ENCODE data around the gene IQCC.

IQCC gene

GRCh38 chr1:32223683-32224082 lies 18.2 kb downstream of the IQCC start:
- FAIRE-seq (no peak), DNase-seq (ENCODE audit: low spot score) (no peak)

DNA sequence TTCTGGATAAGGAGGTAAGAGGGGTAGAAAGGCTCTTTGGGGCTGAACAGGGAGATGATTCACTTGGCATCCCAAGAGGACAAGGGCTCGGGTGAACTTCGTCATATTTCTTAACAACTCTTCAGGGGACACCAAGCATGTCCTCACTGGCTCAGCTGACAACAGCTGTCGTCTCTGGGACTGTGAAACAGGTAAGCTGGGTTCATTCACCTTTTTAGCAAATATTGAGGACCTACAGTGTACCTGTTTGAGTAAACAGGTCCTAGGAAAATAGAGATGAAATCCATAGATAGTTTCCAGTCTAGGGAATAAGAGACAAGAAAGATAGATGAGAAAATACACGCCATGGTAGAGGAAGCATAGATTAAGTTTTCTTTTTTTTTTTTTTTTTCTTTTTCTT lies 18.8 kb downstream of the IQCC start:
- DNase-seq (ENCODE audit: low spot score) (no peak), FAIRE-seq (no peak)

DNA sequence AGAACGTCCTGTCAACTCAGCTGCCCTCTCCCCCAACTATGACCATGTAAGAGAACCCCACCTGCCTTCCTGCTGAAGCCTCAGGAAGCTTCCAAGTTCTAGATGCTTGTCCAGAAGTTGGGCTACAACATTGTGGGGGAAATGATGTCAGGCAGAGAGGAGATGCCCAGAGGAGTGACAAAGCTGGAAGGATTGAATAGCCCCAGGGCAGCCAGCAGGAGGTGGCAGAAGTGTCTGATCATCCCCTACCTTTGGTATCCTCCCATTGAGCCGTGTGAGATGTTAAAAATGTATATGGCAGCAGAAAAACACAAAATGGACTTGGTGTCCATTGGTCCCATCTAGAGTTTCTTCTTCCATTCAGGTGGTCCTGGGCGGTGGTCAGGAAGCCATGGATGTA lies 23.3 kb downstream of the IQCC start:
- DNase-seq (ENCODE audit: low spot score): no peak
- FAIRE-seq: no peak

DNA sequence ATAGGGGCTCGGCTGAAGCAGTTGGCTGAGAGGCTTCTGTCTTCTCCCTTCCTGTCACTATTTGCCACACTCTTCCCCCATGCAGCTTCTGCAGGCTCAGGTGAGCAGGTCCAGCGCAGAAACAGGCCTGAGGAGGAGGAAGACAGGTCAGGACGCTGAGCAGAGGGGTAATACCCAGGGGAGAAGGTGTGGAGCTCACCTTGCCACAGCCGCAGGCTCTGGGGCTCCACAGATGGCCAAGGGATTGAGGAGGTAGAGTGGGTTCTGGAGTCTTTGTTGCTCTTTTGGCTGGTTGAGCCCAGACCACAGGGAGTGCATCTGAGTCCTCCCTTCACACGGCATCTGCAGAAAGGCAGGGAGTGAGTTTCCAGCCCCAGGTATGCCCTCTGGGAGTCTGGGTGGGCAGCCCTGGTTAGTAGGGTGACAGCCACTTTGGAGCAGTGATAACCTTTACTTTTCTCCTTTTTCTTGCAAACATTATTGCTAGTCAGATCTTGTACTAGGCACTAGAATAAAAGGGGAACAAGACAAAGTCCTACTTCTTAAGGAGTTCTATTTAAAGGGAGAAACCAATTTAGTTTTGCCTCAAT lies 26.5 kb downstream of the IQCC start:
- FAIRE-seq (no peak), DNase-seq (ENCODE audit: low spot score) (no peak)

GRCh38 chr1:32232558-32233304 lies 27.3 kb downstream of the IQCC start:
- DNase-seq (ENCODE audit: low spot score) (no peak), FAIRE-seq (no peak)

GRCh38 chr1:32234792-32235191 lies 29.3 kb downstream of the IQCC start:
- FAIRE-seq (no peak), DNase-seq (ENCODE audit: low spot score) (no peak)

DNA sequence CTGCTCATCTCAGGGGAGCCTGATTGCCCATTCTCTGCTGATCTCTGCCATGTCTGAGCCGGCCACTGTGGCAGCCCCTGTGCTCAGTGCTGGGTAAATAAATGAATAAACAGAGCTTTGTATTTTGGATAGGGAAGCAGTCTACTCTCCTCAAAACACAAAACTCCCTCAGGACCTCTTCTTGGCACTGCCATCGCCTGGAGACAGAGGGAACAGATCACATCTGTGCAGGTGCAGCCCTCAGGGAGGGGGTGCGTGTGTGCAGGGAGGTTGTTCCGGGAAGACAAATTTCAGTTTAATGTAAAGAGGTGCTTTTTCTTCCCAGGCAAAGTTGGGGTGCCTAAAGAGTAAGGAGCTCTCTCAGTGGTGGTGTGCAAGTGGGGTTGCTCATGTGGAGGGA lies 33.9 kb downstream of the IQCC start:
- FAIRE-seq (no peak), DNase-seq (ENCODE audit: low spot score) (no peak)

- FAIRE-seq: no peak
- no peak for DNase-seq (ENCODE audit: low spot score)
These were observed 34.3 kb downstream of the IQCC start for GRCh38 chr1:32239790-32240139.

- no peak for DNase-seq (ENCODE audit: low spot score)
- FAIRE-seq: no peak
These were observed 34.9 kb downstream of the IQCC start for GRCh38 chr1:32240140-32240951.

DNA sequence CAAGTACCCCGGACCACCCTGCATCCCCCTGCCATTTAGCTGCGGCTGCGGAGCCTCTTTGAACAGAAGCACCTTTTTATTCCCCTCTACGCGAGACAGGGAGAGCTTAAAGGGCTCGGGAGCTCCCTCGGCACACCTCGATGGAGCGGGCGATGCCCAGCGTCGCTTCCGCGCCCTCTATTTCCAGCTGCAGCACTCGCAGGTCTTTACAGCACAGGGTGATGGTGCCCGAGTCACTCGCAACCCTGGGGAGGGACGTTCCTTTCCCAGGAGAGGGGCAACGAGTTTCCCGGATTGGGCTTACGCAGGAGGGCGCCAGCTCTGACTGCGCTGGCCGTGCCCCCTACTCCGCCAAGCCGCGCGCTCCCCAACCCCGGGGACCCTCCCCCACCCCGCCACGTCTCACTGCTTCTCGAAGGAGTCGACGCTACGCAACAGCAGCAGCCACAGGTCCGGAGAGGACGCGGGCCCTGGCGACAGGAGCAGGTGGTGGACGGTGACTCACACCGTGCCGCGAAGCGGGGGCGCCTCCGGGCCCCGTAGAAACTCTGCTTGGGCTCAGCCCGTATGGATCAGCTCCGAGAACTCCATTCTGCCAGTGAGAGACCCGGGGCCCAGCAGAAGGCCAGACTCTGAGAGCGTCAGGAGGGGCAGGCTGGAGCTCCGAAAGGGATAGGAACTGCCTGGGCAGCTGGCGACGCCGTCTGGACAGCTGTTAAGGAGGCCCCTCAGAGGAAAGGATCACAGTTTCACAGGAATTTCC lies 35.7 kb downstream of the IQCC start:
- peak; percentile 33 for DNase-seq (ENCODE audit: low spot score)
- no peak for FAIRE-seq

- DNase-seq (ENCODE audit: low spot score) (no peak), FAIRE-seq (no peak)
These were observed 36.9 kb downstream of the IQCC start for GRCh38 chr1:32242341-32242851.

DNA sequence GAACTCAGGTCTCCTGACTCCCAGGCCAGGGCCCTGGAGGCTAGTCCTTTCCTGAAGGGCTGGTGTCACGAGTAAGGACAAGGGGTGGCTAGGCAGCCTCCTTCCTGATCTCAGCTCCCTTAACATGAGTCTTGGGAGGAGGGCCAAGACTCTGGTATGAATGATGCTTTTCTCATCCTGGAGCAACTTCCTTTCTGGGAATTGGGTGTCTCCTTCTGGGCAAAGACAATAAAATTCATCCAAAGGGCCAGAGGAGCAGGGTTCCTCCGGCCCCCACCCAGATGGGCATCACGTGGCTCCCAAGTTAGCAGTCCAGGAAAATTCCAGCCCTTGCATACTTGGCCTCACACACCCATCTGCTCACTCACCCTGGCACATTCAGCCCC lies 41.4 kb downstream of the IQCC start, which contains the start of gene FAM167B:
Gene FAM167B, plus strand, starts transcription at position 335 of the 386 bp plus-strand sequence. CDS start 200 bp downstream, outside the sequence.
- FAIRE-seq (no peak), DNase-seq (ENCODE audit: low spot score) (no peak)

DNA sequence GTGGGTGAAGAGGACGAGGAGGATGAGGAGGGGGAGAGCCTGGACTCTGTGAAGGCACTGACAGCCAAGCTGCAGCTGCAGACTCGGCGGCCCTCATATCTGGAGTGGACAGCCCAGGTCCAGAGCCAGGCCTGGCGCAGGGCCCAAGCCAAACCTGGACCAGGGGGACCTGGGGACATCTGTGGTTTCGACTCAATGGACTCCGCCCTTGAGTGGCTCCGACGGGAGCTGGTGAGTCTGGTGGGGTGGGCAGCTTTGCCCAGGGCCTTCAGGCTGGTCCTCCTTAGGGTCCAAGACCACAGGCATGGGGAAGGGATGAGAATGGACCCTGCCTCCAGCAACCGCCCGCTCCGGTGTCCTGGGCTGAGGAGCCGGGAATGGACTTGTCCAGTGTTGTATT lies 42.0 kb downstream of the IQCC start:
- DNase-seq (ENCODE audit: low spot score): no peak
- FAIRE-seq: no peak

- FAIRE-seq: no peak
- no peak for DNase-seq (ENCODE audit: low spot score)
These were observed 42.8 kb downstream of the IQCC start for GRCh38 chr1:32247983-32248889.

DNA sequence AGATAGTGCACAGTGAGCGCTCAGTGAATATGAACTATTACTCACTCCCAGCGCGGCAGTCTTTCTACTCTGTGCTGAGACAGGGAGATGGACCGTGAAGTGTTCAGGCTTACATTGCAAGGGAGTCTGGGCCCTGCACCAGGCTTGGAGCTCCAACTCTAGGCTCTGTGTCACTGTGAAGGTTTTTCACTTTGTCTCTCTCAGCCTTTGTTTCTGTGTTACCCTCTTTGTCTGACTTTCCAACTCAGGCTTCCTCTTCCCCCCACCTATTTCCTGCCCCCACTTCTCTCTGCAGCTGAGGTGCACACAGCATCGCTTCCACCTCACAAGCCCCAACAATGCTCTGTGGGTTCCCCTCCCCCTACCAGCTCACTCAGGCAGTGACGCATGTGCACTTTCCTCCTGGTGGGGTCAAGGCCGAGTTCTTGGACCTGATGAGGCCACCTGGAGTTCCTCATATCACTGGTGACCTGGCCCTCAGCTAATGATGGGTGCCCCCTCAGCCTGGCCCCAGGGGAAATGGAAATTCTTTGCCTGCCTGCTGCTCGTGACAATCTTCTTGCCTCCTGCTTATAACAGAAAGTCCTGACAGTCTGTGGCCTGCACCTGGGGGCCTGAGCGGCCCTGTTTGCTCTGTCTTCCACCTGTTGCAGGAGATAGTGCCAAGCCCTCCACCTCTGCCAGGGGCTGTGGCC lies 44.5 kb downstream of the IQCC start:
- DNase-seq (ENCODE audit: low spot score): peak; percentile 73
- peak; percentile 37 for FAIRE-seq

- FAIRE-seq (no peak), DNase-seq (ENCODE audit: low spot score) (no peak)
These were observed 45.6 kb downstream of the IQCC start, which contains the start of gene LCK for GRCh38 chr1:32250893-32251716. LCK (plus strand) TSS chr1:32251265; CDS start chr1:32274330, 23,065 bp downstream.

GRCh38 chr1:32255072-32256071 lies 49.9 kb downstream of the IQCC start:
- no peak for FAIRE-seq
- no peak for DNase-seq (ENCODE audit: low spot score)

All from RCC 7860 (cell line).